IMR-90 (cell line): ENCODE data around the gene LY86. TPM values are rescaled to one million over a fixed set of nuclear protein-coding genes. Genes with fewer than 3 reads are reported as not detected.

ENCODE experiments used
- ATAC-seq: fragments of 200-7000 bp; cut with Tn5 transposase; 2 replicates; pipeline ENCODE4 v1.9.1; 2020; ENCODE audit warnings: low read depth, mild to moderate bottlenecking, moderate library complexity
- BruUV-seq: library from RNA; stranded (reverse); fragments of 400-500 nt; replicated peaks from 2 replicates; lab custom pipeline; 2021; lab: Mats Ljungman, UMichigan
- CTCF ChIA-PET: fragments of 300-600 bp; formaldehyde crosslinking; extraction: SDS; loops from one replicate; lab custom pipeline; 2021; ENCODE audit warnings: antibody characterized with exemption; lab: Yijun Ruan, JAX
- POLR2A ChIA-PET: fragments of 300-600 bp; sonication (Branson Sonifier 250); formaldehyde crosslinking; loops from one replicate; lab custom pipeline; 2022; ENCODE audit warnings: antibody characterized with exemption; ENCODE audit not compliant: unreplicated experiment; lab: Charles Lee
- DNase-seq: peaks from one replicate; pipeline ENCODE4 v3.0.0; 2013
- H2AFZ ChIP-seq: replicated peaks from 2 replicates; pipeline ENCODE3; 2013; ENCODE audit warnings: low read length, mild to moderate bottlenecking; ENCODE audit not compliant: poor library complexity
- H2AK5ac ChIP-seq: 2 replicates; pipeline ENCODE4 v1.6.1; 2013; ENCODE audit warnings: low read depth, low read length, inconsistent platforms
- H2AK9ac ChIP-seq: replicated peaks from 2 replicates; pipeline ENCODE3; 2013; ENCODE audit warnings: mild to moderate bottlenecking, low read depth, low read length, moderate library complexity; ENCODE audit not compliant: poor library complexity
- H2BK120ac ChIP-seq: 2 replicates; pipeline ENCODE4 v1.6.1; 2013; ENCODE audit warnings: low read depth, low read length, inconsistent platforms
- H2BK15ac ChIP-seq: 3 replicates; pipeline ENCODE4 v1.6.1; 2013; ENCODE audit warnings: low read depth, low read length, inconsistent platforms
- H2BK20ac ChIP-seq: 2 replicates; pipeline ENCODE4 v1.6.1; 2013; ENCODE audit warnings: low read depth, mild to moderate bottlenecking, inconsistent platforms, low read length, moderate library complexity
- H2BK5ac ChIP-seq: 2 replicates; pipeline ENCODE4 v1.6.1; 2013; ENCODE audit warnings: mild to moderate bottlenecking, low read depth, low read length, inconsistent platforms; ENCODE audit not compliant: poor library complexity, severe bottlenecking
- H3K14ac ChIP-seq: replicated peaks from 2 replicates; pipeline ENCODE4 v1.6.1; 2013; ENCODE audit warnings: low read depth, low read length, inconsistent platforms
- H3K18ac ChIP-seq: 2 replicates; pipeline ENCODE4 v1.6.1; 2013; ENCODE audit warnings: low read depth, low read length, control low read depth
- H3K23ac ChIP-seq: 2 replicates; pipeline ENCODE4 v1.6.1; 2013; ENCODE audit warnings: low read depth, low read length, inconsistent platforms
- H3K27ac ChIP-seq: 2 replicates; pipeline ENCODE4 v1.5.1; 2013; ENCODE audit warnings: mild to moderate bottlenecking, control low read depth, low read length; ENCODE audit not compliant: insufficient read depth
- H3K27me3 ChIP-seq: 2 replicates; pipeline ENCODE4 v1.6.1; 2013; ENCODE audit warnings: low read length; ENCODE audit not compliant: control insufficient read depth, insufficient read depth
- H3K36me3 ChIP-seq: 2 replicates; pipeline ENCODE4 v1.6.1; 2013; ENCODE audit warnings: low read length, mixed read lengths; ENCODE audit not compliant: control insufficient read depth, insufficient read depth
- H3K4ac ChIP-seq: 2 replicates; pipeline ENCODE4 v1.6.1; 2013; ENCODE audit warnings: low read depth, low read length, inconsistent platforms
- H3K4me1 ChIP-seq: 2 replicates; pipeline ENCODE4 v1.6.1; 2013; ENCODE audit warnings: low read length, mixed read lengths; ENCODE audit not compliant: control insufficient read depth, insufficient read depth
- H3K4me2 ChIP-seq: 2 replicates; pipeline ENCODE4 v1.6.1; 2013; ENCODE audit warnings: low read depth, mild to moderate bottlenecking, control low read depth, low read length, moderate library complexity
- H3K4me3 ChIP-seq: 2 replicates; pipeline ENCODE4 v1.5.1; 2013; ENCODE audit warnings: low read depth, mild to moderate bottlenecking, control low read depth, low read length, moderate library complexity; ENCODE audit not compliant: insufficient read depth
- H3K56ac ChIP-seq: 2 replicates; pipeline ENCODE4 v1.6.1; 2013; ENCODE audit warnings: low read length, inconsistent platforms; ENCODE audit not compliant: insufficient read depth; ENCODE audit errors: extremely low read depth
- H3K79me1 ChIP-seq, 2 experiments: 2 replicates each; pipeline ENCODE4 v1.6.1; 2013; ENCODE audit warnings: low read length in 2 of 2, inconsistent platforms in 1 of 2, low read depth in 1 of 2
- H3K9ac ChIP-seq: 2 replicates; pipeline ENCODE4 v1.6.1; 2013; ENCODE audit warnings: low read depth, low read length, control low read depth
- H3K9me1 ChIP-seq: 2 replicates; pipeline ENCODE4 v1.6.1; 2013; ENCODE audit warnings: low read length, inconsistent platforms; ENCODE audit not compliant: insufficient read depth
- H3K9me3 ChIP-seq: 2 replicates; pipeline ENCODE4 v1.6.1; 2013; ENCODE audit warnings: low read length; ENCODE audit not compliant: control insufficient read depth, insufficient read depth
- H4K20me1 ChIP-seq: 2 replicates; pipeline ENCODE4 v1.6.1; 2013; ENCODE audit warnings: low read length, inconsistent platforms; ENCODE audit not compliant: insufficient read depth
- H4K5ac ChIP-seq: 2 replicates; pipeline ENCODE4 v1.6.1; 2013; ENCODE audit warnings: mild to moderate bottlenecking, low read depth, low read length, control low read depth
- H4K8ac ChIP-seq, 2 experiments: 2 replicates each; pipeline ENCODE4 v1.6.1; 2013; ENCODE audit warnings: low read depth in 2 of 2, low read length in 2 of 2, control low read depth in 1 of 2, inconsistent platforms in 1 of 2
- H4K91ac ChIP-seq: 2 replicates; pipeline ENCODE4 v1.6.1; 2013; ENCODE audit warnings: low read depth, low read length, inconsistent platforms; ENCODE audit not compliant: insufficient read depth
- BHLHE40 ChIP-seq: fragments of 150-350 bp; IDR thresholded peaks from 2 replicates; pipeline ENCODE4 v1.6.1; 2016; ENCODE audit warnings: mild to moderate bottlenecking, low read depth, low read length
- CEBPB ChIP-seq: IDR thresholded peaks from 2 replicates; pipeline ENCODE4 v1.6.1; 2012; ENCODE audit warnings: low read depth, low read length, improper control_type of control experiment
- CHD1 ChIP-seq: IDR thresholded peaks from 2 replicates; pipeline ENCODE4 v1.6.1; 2012; ENCODE audit warnings: low read depth, low read length, improper control_type of control experiment
- CTCF ChIP-seq: conservative IDR thresholded peaks from 2 replicates; pipeline ENCODE4 v1.5.1; 2012; ENCODE audit warnings: mild to moderate bottlenecking, low read depth, low read length, improper control_type of control experiment
- ELK1 ChIP-seq: fragments of 150-350 bp; IDR thresholded peaks from 2 replicates; pipeline ENCODE4 v1.6.1; 2016; ENCODE audit warnings: low read depth, mild to moderate bottlenecking, low read length, moderate library complexity, borderline replicate concordance
- MAFK ChIP-seq: IDR thresholded peaks from 2 replicates; pipeline ENCODE4 v1.6.1; 2012; ENCODE audit warnings: low read depth, low read length, improper control_type of control experiment
- MAZ ChIP-seq: IDR thresholded peaks from 2 replicates; pipeline ENCODE4 v1.6.1; 2012; ENCODE audit warnings: low read depth, mild to moderate bottlenecking, low read length, improper control_type of control experiment, moderate library complexity, borderline replicate concordance
- MXI1 ChIP-seq: IDR thresholded peaks from 2 replicates; pipeline ENCODE4 v1.6.1; 2012; ENCODE audit warnings: low read depth, mild to moderate bottlenecking, low read length, moderate library complexity, borderline replicate concordance
- NFE2L2 ChIP-seq: fragments of 150-350 bp; IDR thresholded peaks from 2 replicates; pipeline ENCODE4 v1.6.1; 2016; ENCODE audit warnings: low read depth, mild to moderate bottlenecking, low read length
- POLR2A ChIP-seq: IDR thresholded peaks from 2 replicates; pipeline ENCODE4 v1.6.1; 2012; ENCODE audit warnings: mild to moderate bottlenecking, low read depth, low read length
- RAD21 ChIP-seq: IDR thresholded peaks from 2 replicates; pipeline ENCODE4 v1.6.1; 2012; ENCODE audit warnings: low read length, improper control_type of control experiment
- RCOR1 ChIP-seq: IDR thresholded peaks from 2 replicates; pipeline ENCODE4 v1.6.1; 2012; ENCODE audit warnings: mild to moderate bottlenecking, low read length, improper control_type of control experiment; ENCODE audit not compliant: insufficient replicate concordance
- RFX5 ChIP-seq: IDR thresholded peaks from 2 replicates; pipeline ENCODE4 v1.8.0; 2012; ENCODE audit warnings: low read depth, mild to moderate bottlenecking, low read length, moderate library complexity
- SMC3 ChIP-seq: fragments of 150-350 bp; IDR thresholded peaks from 2 replicates; pipeline ENCODE4 v1.6.1; 2016; ENCODE audit warnings: low read depth, mild to moderate bottlenecking, antibody characterized with exemption, low read length, moderate library complexity
- USF2 ChIP-seq: fragments of 150-350 bp; IDR thresholded peaks from 2 replicates; pipeline ENCODE4 v1.6.1; 2017; ENCODE audit warnings: mild to moderate bottlenecking, antibody characterized with exemption, low read length, low read depth
- WGBS, 2 experiments: methylation state at CpG; one replicate each; pipeline versions ENCODE4 v1.1.5 to v1.1.7; 2013; ENCODE audit warnings: missing lambda C conversion rate in 2 of 2; ENCODE audit not compliant: insufficient read length in 1 of 2; ENCODE audit errors: extremely low coverage in 2 of 2; 5-methylcytosine and 5-hydroxymethylcytosine counted together
- dilution Hi-C: fragments of 300-500 bp; cut with HindIII; formaldehyde crosslinking; loops from one replicate; pipeline ENCODE4 v1.14.3; 2018; ENCODE audit warnings: low sequenced_read_pairs; ENCODE audit not compliant: unreplicated experiment
- in situ Hi-C: fragments of 300-500 bp; cut with MboI; formaldehyde crosslinking; loops from 3 replicates; pipeline ENCODE4 v1.14.3; 2019; ENCODE audit warnings: low sequenced_read_pairs, inconsistent platforms, mixed read lengths
- intact Hi-C: fragments of 100-400 bp; cut with micrococcal nuclease; formaldehyde crosslinking; loops from 2 replicates; pipeline ENCODE4 v1.10.0; 2022
- polyA plus RNA-seq, 3 experiments: library from polyadenylated mRNA; depleted of rRNA; stranded (reverse); fragments of >200 nt; gene quantifications; 2 replicates each; pipeline ENCODE4 v1.2.3, GENCODE V29; 2012; ENCODE audit warnings: low replicate concordance in 1 of 3
- total RNA-seq: library from RNA; depleted of rRNA; stranded (reverse); fragments of >200 nt; gene quantifications from 2 replicates; pipeline ENCODE4 v1.2.3, GENCODE V29; 2012

Gene LY86
- total and polyA plus RNA-seq, 2 of the 4 experiments (the other 2 are of a cell fraction), result not detected

- H3K36me3 ChIP-seq, result no peaks in the 10 kb centered on the region
- ChIA-PET POLR2A (no interaction called here), CTCF (no interaction called here)
- no peak overlapping the region for H2AK9ac ChIP-seq
- ATAC-seq (no peak), DNase-seq (no peak)
- H4K91ac ChIP-seq, result no peak overlapping the region
- no peak overlapping the region for H3K9ac ChIP-seq
- no peak overlapping the region for H3K4me2 ChIP-seq
- no peak overlapping the region for H3K4ac ChIP-seq
- no peak overlapping the region for H2AK5ac ChIP-seq
- no peak overlapping the region for H3K14ac ChIP-seq
- no peak overlapping the region for H3K18ac ChIP-seq
- intact Hi-C loops (no loop called here), in situ Hi-C loops (loop anchor here (25.0 kb wide), 1 partner anchor 926 kb away; no protein-coding TSS in a partner anchor), dilution Hi-C loops (no loop called here)
- no peak overlapping the region for H3K4me3 ChIP-seq
- no peak for TF ChIP-seq USF2
- TF ChIP-seq RAD21, result no peak
- no peak for TF ChIP-seq BHLHE40
- no peak for TF ChIP-seq RCOR1
- TF ChIP-seq CHD1, result no peak
- no peak for TF ChIP-seq CTCF
- no peak for TF ChIP-seq POLR2A
- no peak for TF ChIP-seq ELK1
- TF ChIP-seq MAFK, result no peak
- TF ChIP-seq RFX5, result no peak
- TF ChIP-seq CEBPB, result no peak
- no peak for TF ChIP-seq MAZ
- no peak for TF ChIP-seq MXI1
- no peak for TF ChIP-seq NFE2L2
- TF ChIP-seq SMC3, result no peak
- BruUV-seq, result no TSS peak
- no peak overlapping the region for H3K27ac ChIP-seq
- 90% methylated on average over 2 of the region's 7 CpGs; no CpG with 5 or more reads in 1 of the 2 experiments for WGBS, 2 experiments
- H3K27me3 ChIP-seq, result peaks cover 10% of the 10 kb centered on the region
- H2BK5ac ChIP-seq, result no peak overlapping the region
- no peak overlapping the region for H4K8ac ChIP-seq
- H3K9me1 ChIP-seq, result no peaks in the 10 kb centered on the region
- no peak overlapping the region for H2BK20ac ChIP-seq
- H2BK120ac ChIP-seq, result no peak overlapping the region
- H2BK15ac ChIP-seq, result no peak overlapping the region
- no peak overlapping the region for H4K5ac ChIP-seq
- H3K4me1 ChIP-seq, result peaks cover 2% of the 10 kb centered on the region; the same call in 1 of the 2 replicates
- no peaks in the 10 kb centered on the region for H3K9me3 ChIP-seq
- H3K79me1 ChIP-seq, result no peaks in the 10 kb centered on the region
- H3K56ac ChIP-seq, result no peak overlapping the region
- H3K23ac ChIP-seq, result no peak overlapping the region
- H2AFZ ChIP-seq, result no peak overlapping the region
- H4K20me1 ChIP-seq, result no peaks in the 10 kb centered on the region
These were observed 97.7 kb downstream of the LY86 start for GRCh38 chr6:6686176-6686575.
